ENCODE data around the gene MPI. TPM values are rescaled to one million over a fixed set of nuclear protein-coding genes. Genes with fewer than 3 reads are reported as not detected.

The MPI gene
- total RNA-seq, 1 experiment from 2014 or later: 57.5 TPM

DNA sequence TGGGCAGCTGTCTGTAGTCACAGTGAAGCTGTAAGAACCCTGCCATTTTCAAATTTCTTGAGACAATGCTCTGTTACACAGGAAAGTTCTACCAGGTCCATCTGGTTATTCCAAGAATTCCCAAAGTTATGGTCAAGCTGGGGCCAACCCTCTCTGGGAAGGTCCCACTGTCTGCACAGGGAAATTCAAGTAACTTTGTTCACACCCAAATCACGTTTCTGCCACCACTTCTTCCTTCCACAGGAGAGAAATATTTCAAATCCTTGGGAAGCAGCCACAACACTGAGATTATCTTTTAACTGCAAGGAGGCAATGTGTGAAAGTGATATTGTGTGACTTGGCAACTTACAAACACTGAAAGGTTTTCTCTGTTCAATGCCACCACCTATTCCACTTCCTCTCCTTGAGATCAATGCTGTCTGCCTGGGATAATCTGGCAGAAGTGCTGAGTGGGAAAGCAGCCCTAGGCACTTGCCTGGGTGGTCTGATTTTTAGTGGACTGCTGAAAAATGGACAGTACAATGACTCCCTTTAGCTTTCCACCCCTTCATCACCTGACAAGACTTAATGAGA lies 22.3 kb upstream of the MPI start:
- no peak for DNase-seq
- Histone ChIP-seq H3K23ac (ENCODE audit: insufficient read length, low read depth, low read length) (no peak overlapping the region), H4K91ac (ENCODE audit: insufficient read length, low read depth, low read length) (no peak overlapping the region), H2BK15ac (ENCODE audit: low read depth, low read length) (no peak overlapping the region), H3T11ph (ENCODE audit: low read length) (no peak overlapping the region), H2AFZ (ENCODE audit: low read length) (no peak overlapping the region), H2BK120ac (ENCODE audit: low read depth, low read length, poor library complexity, severe bottlenecking) (no peak overlapping the region), H3K4me2 (ENCODE audit: insufficient read depth, insufficient read length, low read length) (no peak overlapping the region), H3K27ac (ENCODE audit: insufficient read length, low read depth, low read length) (no peak overlapping the region), H3K18ac (ENCODE audit: insufficient read length, low read depth, low read length) (no peak overlapping the region), H3K27me3 (ENCODE audit: insufficient read depth, low read length) (no peaks in the 10 kb centered on the region), H3K23me2 (ENCODE audit: insufficient read length, low read depth, low read length, poor library complexity, severe bottlenecking) (peaks cover 4% of the 10 kb centered on the region), H4K5ac (ENCODE audit: insufficient read length, low read depth, low read length) (no peak overlapping the region), H3K4ac (ENCODE audit: low read depth, low read length) (no peak overlapping the region), H3K14ac (ENCODE audit: insufficient read depth, low read length) (no peak overlapping the region), H3K79me2 (ENCODE audit: insufficient read depth, low read length) (peaks cover 16% of the 10 kb centered on the region; the same call in 1 of the 2 replicates), H3K9me3 (ENCODE audit: control insufficient read depth, low read depth, low read length) (no peaks in the 10 kb centered on the region), H3K56ac (ENCODE audit: insufficient read length, low read depth, low read length) (no peak overlapping the region), H3K9ac (ENCODE audit: extremely low read depth, insufficient read length, low read length) (no peak overlapping the region), H2BK20ac (ENCODE audit: low read depth, low read length, poor library complexity, severe bottlenecking) (no peak overlapping the region), H4K20me1 (ENCODE audit: control insufficient read depth, insufficient read depth, insufficient read length) (peaks cover 3% of the 10 kb centered on the region), H2AK5ac (ENCODE audit: insufficient read length, low read length) (no peak overlapping the region), H3K4me1 (ENCODE audit: insufficient read depth, low read length) (no peaks in the 10 kb centered on the region), H3K79me1 (ENCODE audit: insufficient read depth, low read depth, low read length, poor library complexity, severe bottlenecking) (peaks cover 2% of the 10 kb centered on the region), H4K8ac (replicated peaks; ENCODE audit: insufficient read length, low read depth, low read length) (no peak overlapping the region), H2BK5ac (ENCODE audit: insufficient read length, low read length) (no peak overlapping the region), H2BK12ac (ENCODE audit: insufficient read length, low read depth, low read length) (no peak overlapping the region)
- TF ChIP-seq, protein P1, sequence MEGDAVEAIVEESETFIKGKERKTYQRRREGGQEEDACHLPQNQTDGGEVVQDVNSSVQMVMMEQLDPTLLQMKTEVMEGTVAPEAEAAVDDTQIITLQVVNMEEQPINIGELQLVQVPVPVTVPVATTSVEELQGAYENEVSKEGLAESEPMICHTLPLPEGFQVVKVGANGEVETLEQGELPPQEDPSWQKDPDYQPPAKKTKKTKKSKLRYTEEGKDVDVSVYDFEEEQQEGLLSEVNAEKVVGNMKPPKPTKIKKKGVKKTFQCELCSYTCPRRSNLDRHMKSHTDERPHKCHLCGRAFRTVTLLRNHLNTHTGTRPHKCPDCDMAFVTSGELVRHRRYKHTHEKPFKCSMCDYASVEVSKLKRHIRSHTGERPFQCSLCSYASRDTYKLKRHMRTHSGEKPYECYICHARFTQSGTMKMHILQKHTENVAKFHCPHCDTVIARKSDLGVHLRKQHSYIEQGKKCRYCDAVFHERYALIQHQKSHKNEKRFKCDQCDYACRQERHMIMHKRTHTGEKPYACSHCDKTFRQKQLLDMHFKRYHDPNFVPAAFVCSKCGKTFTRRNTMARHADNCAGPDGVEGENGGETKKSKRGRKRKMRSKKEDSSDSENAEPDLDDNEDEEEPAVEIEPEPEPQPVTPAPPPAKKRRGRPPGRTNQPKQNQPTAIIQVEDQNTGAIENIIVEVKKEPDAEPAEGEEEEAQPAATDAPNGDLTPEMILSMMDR (conservative IDR thresholded peaks at IDR 0.05): no peak
- Mint-ChIP-seq H3K27me3 (ENCODE audit: low read depth) (no peaks in the 10 kb centered on the region), H3K9me3 (peaks cover 4% of the 10 kb centered on the region in 2 experiments; a peak in 3 of 5 replicates), H3K4me1 (peaks cover 10 to 15% of the 10 kb centered on the region in 2 experiments), H3K4me3 (no peak overlapping the region), H3K36me3 (ENCODE audit: insufficient read depth in 1 of 3, low read depth in 3 of 3) (peaks cover 8 to 28% (median 17%) of the 10 kb centered on the region in 3 experiments), H3K27ac (peak overlapping the region in 1 of 3 experiments; percentile 20; a peak in 3 of 7 replicates)
- no CpG with 5 or more reads among the region's 1 CpG for WGBS (ENCODE audit: extremely low coverage, insufficient read length, low lambda C conversion rate)
